ENCODE measurements around the gene ANKRD30A. TPM values are rescaled to one million over a fixed set of nuclear protein-coding genes. Genes with fewer than 3 reads are reported as not detected.

ANKRD30A gene
- total RNA-seq, 6 experiments from 2014 or later: not detected

DNA sequence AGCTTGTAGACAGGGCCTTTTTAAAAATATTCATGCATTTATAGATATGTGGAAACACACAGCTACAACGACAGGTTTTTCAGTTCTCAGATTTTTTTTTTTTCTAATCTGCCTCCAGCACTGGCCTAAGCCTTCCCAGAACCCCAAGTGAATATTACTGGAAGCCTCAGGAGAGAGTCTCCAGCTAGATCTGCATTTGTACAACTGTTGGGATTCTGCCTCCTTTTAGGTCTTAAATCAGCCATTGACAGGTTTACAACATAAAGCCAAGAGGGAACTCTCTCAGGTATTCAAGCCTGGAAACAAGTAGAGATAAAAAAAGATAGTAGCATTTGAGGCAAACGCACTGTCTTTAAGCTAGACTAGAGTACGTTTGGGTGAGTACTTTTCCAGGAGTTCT lies 275.8 kb downstream of the ANKRD30A start:
- no peaks in the 10 kb centered on the region for H3K4me1 Mint-ChIP-seq (ENCODE audit: low read depth)
- H3K9me3 Mint-ChIP-seq: peaks cover 27% of the 10 kb centered on the region
- no peak overlapping the region for H3K27ac Mint-ChIP-seq
- no peaks in the 10 kb centered on the region for H3K36me3 Mint-ChIP-seq (ENCODE audit: low read depth)
- H3K27me3 Mint-ChIP-seq (ENCODE audit: insufficient read depth): peaks cover 3% of the 10 kb centered on the region; the same call in 1 of the 2 replicates
- no peak for DNase-seq
- TF ChIP-seq CTCF (IDR thresholded peaks at IDR 0.05): no peak
- H3K4me3 Mint-ChIP-seq: no peak overlapping the region

- Mint-ChIP-seq H3K36me3 (ENCODE audit: low read depth) (no peaks in the 10 kb centered on the region), H3K4me3 (no peak overlapping the region), H3K27me3 (ENCODE audit: insufficient read depth) (no peaks in the 10 kb centered on the region; the same call in 1 of the 2 replicates), H3K4me1 (ENCODE audit: low read depth) (no peaks in the 10 kb centered on the region), H3K9me3 (peaks cover 46% of the 10 kb centered on the region), H3K27ac (no peak overlapping the region)
- DNase-seq: no peak
- TF ChIP-seq CTCF (IDR thresholded peaks at IDR 0.05): no peak
These were observed 278.4 kb downstream of the ANKRD30A start for GRCh38 chr10:37403776-37404175.

Data from HFFc6 (cell line).